Right atrium auricular region (tissue), 2 donors: Measurements from ENCODE around the gene KRT7. TPM values are rescaled to one million over a fixed set of nuclear protein-coding genes. Genes with fewer than 3 reads are reported as not detected.

Experiments used
- DNase-seq: peaks from one replicate; pipeline ENCODE4 v3.0.0-alpha.2; 2019; ENCODE audit warnings: low spot score
- H3K27ac ChIP-seq, 2 donors: fragments of 200-600 bp; sonication (generic); 1 replicate in 1 of 2; 2 replicates in 1 of 2; pipeline ENCODE4 v1.5.1; 2016 to 2019
- H3K27me3 ChIP-seq, 2 donors: fragments of 200-600 bp; sonication (generic); one replicate each; pipeline versions ENCODE4 v1.5.1 to v1.6.0; 2017 to 2019
- H3K36me3 ChIP-seq: fragments of 200-600 bp; sonication (generic); one replicate; pipeline ENCODE4 v1.5.1; 2016
- H3K4me1 ChIP-seq, 2 donors: fragments of 200-600 bp; sonication (generic); one replicate each; pipeline versions ENCODE4 v1.5.1 to v1.6.0; 2017 to 2019
- H3K4me3 ChIP-seq, 2 donors: fragments of 200-600 bp; sonication (generic); 1 replicate in 1 of 2; 2 replicates in 1 of 2; pipeline ENCODE4 v1.5.1; 2017 to 2019; ENCODE audit warnings: mild to moderate bottlenecking in 1 of 2, moderate library complexity in 1 of 2
- H3K9me3 ChIP-seq, 2 donors: fragments of 200-600 bp; sonication (generic); one replicate each; pipeline ENCODE4 v1.5.1; 2019
- CTCF ChIP-seq, 2 donors: fragments of 200-600 bp; sonication (generic); IDR thresholded peaks; one replicate each; pipeline ENCODE4 v1.5.1; 2019; ENCODE audit warnings: antibody characterized with exemption in 2 of 2
- total RNA-seq, 2 donors: library from RNA; depleted of rRNA; stranded (reverse); fragments of >200 nt; gene quantifications; one replicate each; pipeline ENCODE4 v1.1.0, GENCODE V29; 2016

The KRT7 gene
- total RNA-seq, 2 donors from 2014 or later: 14.7 to 58.4 TPM

DNA sequence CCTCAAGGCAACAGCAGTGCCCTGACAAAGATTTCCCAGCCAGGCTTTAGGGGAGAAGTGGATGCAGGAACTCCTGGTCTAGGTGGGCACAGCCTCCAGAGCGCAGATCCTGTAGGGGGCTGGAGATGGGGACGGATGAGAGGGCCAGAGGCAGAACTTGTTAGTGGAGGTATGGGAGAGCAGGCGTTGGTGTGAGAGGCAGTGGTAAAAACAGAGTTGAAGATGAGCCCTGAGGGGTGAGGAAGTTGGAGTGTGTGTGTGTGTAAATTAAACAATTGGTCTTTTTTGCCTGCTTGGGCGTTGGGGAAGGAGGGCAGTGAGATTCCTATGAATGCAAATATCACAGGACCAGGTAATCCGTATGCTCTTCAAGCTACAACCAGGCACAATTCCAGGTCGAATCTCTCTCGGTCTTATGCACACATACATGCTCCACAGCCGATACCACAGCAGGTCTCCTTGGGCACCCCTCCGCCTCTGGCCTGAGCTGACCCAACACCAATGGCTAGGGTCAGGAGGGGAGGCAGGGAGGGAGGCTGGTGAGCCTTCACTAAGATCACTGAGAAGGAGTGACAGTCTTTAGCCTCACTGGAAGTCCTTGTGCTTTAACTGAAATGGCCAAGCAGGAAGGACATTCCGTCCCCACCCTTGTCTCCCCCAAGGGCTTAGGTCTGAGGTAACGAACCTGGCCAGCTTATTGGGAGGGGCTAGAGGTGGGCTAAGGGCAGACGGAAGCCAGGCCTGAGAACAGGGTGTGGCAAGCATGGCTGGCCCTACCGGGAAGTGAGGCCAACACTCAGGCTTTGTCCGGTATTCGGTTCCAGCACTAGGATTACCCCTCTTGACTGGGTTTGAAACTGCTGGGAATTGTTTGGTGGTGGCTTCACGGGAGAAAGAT is 1.5 kb upstream of the KRT7 start:
- H3K9me3 ChIP-seq: no peaks in the 10 kb centered on the region
- H3K4me3 ChIP-seq: no peak overlapping the region
- H3K27me3 ChIP-seq: peaks cover 3 to 8% of the 10 kb centered on the region in 2 donors
- DNase-seq: no peak
- no peaks in the 10 kb centered on the region for H3K36me3 ChIP-seq
- peaks cover 0 to 27% of the 10 kb centered on the region in 2 donors for H3K4me1 ChIP-seq
- H3K27ac ChIP-seq: no peak overlapping the region
- TF ChIP-seq CTCF (IDR thresholded peaks at IDR 0.05): no peak

- Histone ChIP-seq H3K9me3 (no peaks in the 10 kb centered on the region), H3K27ac (no peak overlapping the region), H3K27me3 (peaks cover 3 to 8% of the 10 kb centered on the region in 2 donors), H3K4me1 (peaks cover 0 to 27% of the 10 kb centered on the region in 2 donors), H3K36me3 (no peaks in the 10 kb centered on the region), H3K4me3 (no peak overlapping the region)
- DNase-seq: no peak
- no peak for TF ChIP-seq CTCF (IDR thresholded peaks at IDR 0.05)
Measured at GRCh38 chr12:52232203-52232673, 805 bp upstream of the KRT7 start.

DNA sequence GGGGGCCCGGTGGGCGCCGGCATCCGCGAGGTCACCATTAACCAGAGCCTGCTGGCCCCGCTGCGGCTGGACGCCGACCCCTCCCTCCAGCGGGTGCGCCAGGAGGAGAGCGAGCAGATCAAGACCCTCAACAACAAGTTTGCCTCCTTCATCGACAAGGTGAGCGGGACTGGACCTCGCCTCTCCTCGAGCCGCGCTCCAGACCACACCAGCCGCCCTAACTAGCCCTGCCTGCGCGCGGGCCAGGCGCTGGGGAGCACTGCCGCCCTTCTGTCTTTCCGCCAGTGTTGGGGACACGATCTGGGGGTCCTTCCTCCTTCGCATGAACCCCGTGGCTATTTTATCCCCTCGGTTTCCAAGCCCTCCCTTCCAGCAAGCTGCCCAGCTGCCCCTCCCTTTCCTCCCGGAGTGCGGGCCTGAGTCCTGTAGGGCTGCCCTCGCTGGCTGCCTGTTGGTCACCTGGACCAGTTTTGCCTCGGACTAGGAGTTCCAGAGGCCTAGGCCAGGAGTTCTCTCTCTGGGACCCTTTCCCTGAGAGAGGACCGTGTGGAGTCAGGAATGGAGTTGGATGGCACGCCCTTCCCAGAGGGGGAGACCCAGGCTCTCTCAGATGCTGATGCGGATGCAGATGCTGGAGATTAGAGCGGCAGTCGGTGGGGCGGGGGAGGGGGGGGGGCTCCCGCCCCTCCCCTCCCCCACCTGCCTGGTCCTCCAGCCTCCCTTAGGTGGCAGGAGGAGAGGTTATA is 592 bp downstream of the KRT7 start:
- TF ChIP-seq CTCF (IDR thresholded peaks at IDR 0.05): no peak
- no peak for DNase-seq
- H3K27me3 ChIP-seq: peaks cover 3 to 8% of the 10 kb centered on the region in 2 donors
- H3K36me3 ChIP-seq: no peaks in the 10 kb centered on the region
- no peak overlapping the region for H3K27ac ChIP-seq
- peak overlapping the region in 1 of 2 donors; percentile 31 for H3K4me3 ChIP-seq
- H3K4me1 ChIP-seq: peaks cover 0 to 27% of the 10 kb centered on the region in 2 donors
- H3K9me3 ChIP-seq: no peaks in the 10 kb centered on the region

DNA sequence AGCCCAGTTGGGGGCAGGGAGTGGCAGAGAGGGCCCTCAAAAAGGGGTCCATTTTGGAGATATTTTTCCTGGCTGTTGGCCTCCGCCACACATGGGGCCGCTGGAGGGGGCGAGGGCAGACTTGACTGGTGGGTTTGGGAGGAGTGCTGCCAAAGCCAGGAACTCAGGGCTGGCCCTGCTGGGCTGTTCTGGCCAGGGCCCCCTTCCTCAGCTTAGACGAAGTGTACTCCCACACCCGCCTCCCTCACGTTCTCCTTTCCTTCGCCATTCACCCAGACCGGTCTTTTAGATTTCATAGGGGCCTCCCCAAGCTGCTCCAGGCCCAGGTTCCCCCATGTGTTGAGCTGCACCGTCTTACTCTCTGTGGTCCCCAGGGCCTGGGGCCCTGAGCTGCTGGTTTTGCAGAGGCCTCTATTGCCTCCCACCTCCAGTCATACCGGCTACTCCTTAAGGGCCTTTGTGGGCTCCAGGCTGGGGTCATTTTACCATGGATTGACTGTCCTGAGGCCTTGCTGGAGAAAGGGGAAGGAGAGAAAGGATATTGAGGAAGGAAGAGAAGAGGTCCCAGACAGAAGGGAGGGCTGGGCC is 1.3 kb downstream of the KRT7 start:
- Histone ChIP-seq H3K27me3 (peaks cover 3 to 8% of the 10 kb centered on the region in 2 donors), H3K36me3 (no peaks in the 10 kb centered on the region), H3K4me3 (peak overlapping the region in 1 of 2 donors; percentile 31), H3K9me3 (no peaks in the 10 kb centered on the region), H3K4me1 (peaks cover 0 to 27% of the 10 kb centered on the region in 2 donors), H3K27ac (no peak overlapping the region)
- DNase-seq: no peak
- TF ChIP-seq CTCF (IDR thresholded peaks at IDR 0.05): no peak

DNA sequence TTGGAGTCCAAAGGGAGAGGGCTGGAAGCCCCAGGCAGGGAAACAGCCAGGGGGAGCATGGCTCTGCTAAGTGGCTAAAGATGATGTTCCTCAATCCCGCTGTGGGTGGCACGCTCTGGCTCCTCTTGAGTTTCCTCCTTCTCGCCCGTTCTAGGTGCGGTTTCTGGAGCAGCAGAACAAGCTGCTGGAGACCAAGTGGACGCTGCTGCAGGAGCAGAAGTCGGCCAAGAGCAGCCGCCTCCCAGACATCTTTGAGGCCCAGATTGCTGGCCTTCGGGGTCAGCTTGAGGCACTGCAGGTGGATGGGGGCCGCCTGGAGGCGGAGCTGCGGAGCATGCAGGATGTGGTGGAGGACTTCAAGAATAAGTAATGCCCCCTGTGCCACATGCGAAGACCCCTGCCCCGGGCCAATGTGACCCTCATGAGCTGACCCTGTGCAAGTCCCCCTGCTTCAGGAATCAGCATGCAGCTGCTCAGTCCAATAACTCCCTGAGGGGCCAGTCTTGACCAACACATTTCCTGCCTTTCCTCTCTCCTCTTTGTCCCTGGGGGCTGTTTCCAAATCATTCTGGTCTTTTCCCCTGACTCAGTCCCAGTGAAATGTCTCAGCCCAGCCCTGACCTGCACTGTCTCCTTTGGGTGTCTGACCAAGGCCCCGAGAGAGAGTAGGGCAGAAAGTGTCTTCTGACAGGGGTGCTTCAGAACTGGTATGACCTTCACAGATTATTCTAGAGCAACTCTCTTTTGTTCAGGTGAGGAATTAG is 2.1 kb downstream of the KRT7 start:
- Histone ChIP-seq H3K27ac (no peak overlapping the region), H3K9me3 (no peaks in the 10 kb centered on the region), H3K36me3 (no peaks in the 10 kb centered on the region), H3K27me3 (peaks cover 3 to 8% of the 10 kb centered on the region in 2 donors), H3K4me1 (peaks cover 0 to 27% of the 10 kb centered on the region in 2 donors), H3K4me3 (no peak overlapping the region)
- TF ChIP-seq CTCF (IDR thresholded peaks at IDR 0.05): no peak
- no peak for DNase-seq
